Effector CD4-positive, alpha-beta T cell (primary cell): ENCODE data around the gene ITGB1BP1.

Experiments
- DNase-seq: peaks from one replicate; pipeline ENCODE4 v3.0.0-alpha.2; 2020

Gene ITGB1BP1

GRCh38 chr2:9424447-9425164 is 1.3 kb upstream of the ITGB1BP1 start:
- no peak for DNase-seq

GRCh38 chr2:9423922-9424272 is 569 bp upstream of the ITGB1BP1 start:
- DNase-seq, result no peak

- peak; percentile 24 for DNase-seq
Observed at GRCh38 chr2:9422321-9423099, 818 bp downstream of the ITGB1BP1 start.

GRCh38 chr2:9420495-9420894 is 2.8 kb downstream of the ITGB1BP1 start:
- DNase-seq, result no peak

- DNase-seq, result no peak
Observed at GRCh38 chr2:9419541-9419940, 3.8 kb downstream of the ITGB1BP1 start.

- no peak for DNase-seq
Observed at GRCh38 chr2:9418746-9419145, 4.6 kb downstream of the ITGB1BP1 start.

GRCh38 chr2:9417725-9418124 is 5.6 kb downstream of the ITGB1BP1 start:
- DNase-seq, result no peak

- no peak for DNase-seq
Observed at GRCh38 chr2:9416962-9417316, 6.4 kb downstream of the ITGB1BP1 start.

GRCh38 chr2:9416267-9416961 is 6.9 kb downstream of the ITGB1BP1 start:
- no peak for DNase-seq

GRCh38 chr2:9415516-9416169 is 7.7 kb downstream of the ITGB1BP1 start:
- no peak for DNase-seq

- no peak for DNase-seq
Observed at GRCh38 chr2:9412781-9413180, 10.5 kb downstream of the ITGB1BP1 start.

- no peak for DNase-seq
Observed at GRCh38 chr2:9410108-9410507, 13.2 kb downstream of the ITGB1BP1 start.

- no peak for DNase-seq
Observed at GRCh38 chr2:9408641-9409151, 14.6 kb downstream of the ITGB1BP1 start.

- DNase-seq, result no peak
Observed at GRCh38 chr2:9407363-9407811, 15.9 kb downstream of the ITGB1BP1 start.

- DNase-seq, result no peak
Observed at GRCh38 chr2:9406529-9407362, 16.6 kb downstream of the ITGB1BP1 start.

- DNase-seq, result no peak
Observed at GRCh38 chr2:9405636-9406035, 17.7 kb downstream of the ITGB1BP1 start.

- no peak for DNase-seq
Observed at GRCh38 chr2:9404451-9404850, 18.9 kb downstream of the ITGB1BP1 start.

- DNase-seq, result no peak
Observed at GRCh38 chr2:9403924-9404323, 19.4 kb downstream of the ITGB1BP1 start.

GRCh38 chr2:9401646-9402371 is 21.5 kb downstream of the ITGB1BP1 start:
- DNase-seq, result no peak

- DNase-seq, result no peak
Observed at GRCh38 chr2:9401059-9401547, 22.2 kb downstream of the ITGB1BP1 start.
